GM23338 (cell line): Measurements from ENCODE around the gene SLC51B. TPM values are rescaled to one million over a fixed set of nuclear protein-coding genes. Genes with fewer than 3 reads are reported as not detected.

ENCODE experiments used
- ATAC-seq: fragments of 200-7000 bp; cut with Tn5 transposase; 3 replicates; pipeline ENCODE4 v1.9.1; 2020
- DNase-seq: peaks from one replicate; pipeline ENCODE4 v3.0.0-alpha.2; 2015; ENCODE audit warnings: low spot score
- H2AFZ ChIP-seq: fragments of 200-600 bp; sonication (generic); 2 replicates; pipeline ENCODE4 v1.8.0; 2016; ENCODE audit warnings: antibody characterized with exemption, mild to moderate bottlenecking, moderate library complexity
- H3F3A ChIP-seq: fragments of 200-600 bp; sonication (generic); replicated peaks from 2 replicates; pipeline ENCODE4 v1.8.0; 2017; ENCODE audit warnings: antibody characterized with exemption, mixed run types, low read depth
- H3K27ac ChIP-seq: fragments of 200-600 bp; sonication (generic); 2 replicates; pipeline ENCODE4 v1.6.1; 2016; ENCODE audit warnings: low read depth
- H3K27me3 ChIP-seq: fragments of 200-600 bp; sonication (generic); 2 replicates; pipeline ENCODE4 v1.8.0; 2016; ENCODE audit warnings: mild to moderate bottlenecking, mixed run types, moderate library complexity; ENCODE audit not compliant: insufficient read depth
- H3K36me3 ChIP-seq: fragments of 200-600 bp; sonication (generic); 2 replicates; pipeline ENCODE4 v1.8.0; 2016; ENCODE audit warnings: mild to moderate bottlenecking; ENCODE audit not compliant: insufficient read depth
- H3K4me1 ChIP-seq: fragments of 200-600 bp; sonication (generic); 2 replicates; pipeline ENCODE4 v1.8.0; 2016; ENCODE audit warnings: mild to moderate bottlenecking, moderate library complexity; ENCODE audit not compliant: insufficient read depth
- H3K4me2 ChIP-seq: fragments of 200-600 bp; sonication (generic); 2 replicates; pipeline ENCODE4 v1.7.1; 2017; ENCODE audit warnings: mixed run types
- H3K4me3 ChIP-seq: fragments of 200-600 bp; sonication (generic); 2 replicates; pipeline ENCODE4 v1.6.1; 2016; ENCODE audit warnings: mixed run types
- H3K79me2 ChIP-seq: fragments of 200-600 bp; sonication (generic); replicated peaks from 2 replicates; pipeline ENCODE4 v1.8.0; 2017; ENCODE audit warnings: mild to moderate bottlenecking; ENCODE audit not compliant: insufficient read depth
- H3K9me2 ChIP-seq: fragments of 200-600 bp; sonication (generic); 2 replicates; pipeline ENCODE4 v1.8.0; 2017; ENCODE audit not compliant: insufficient read depth
- H4K20me1 ChIP-seq: fragments of 200-600 bp; sonication (generic); replicated peaks from 2 replicates; pipeline ENCODE4 v1.8.0; 2017; ENCODE audit warnings: mild to moderate bottlenecking; ENCODE audit not compliant: insufficient read depth
- H3K27ac Mint-ChIP-seq: 2 replicates; pipeline ENCODE4 v1.8.0; 2020; ENCODE audit warnings: inconsistent platforms, mild to moderate bottlenecking, moderate library complexity, mixed read lengths
- H3K27me3 Mint-ChIP-seq: 3 replicates; pipeline ENCODE4 v1.8.0; 2022; ENCODE audit warnings: low read depth, mild to moderate bottlenecking, moderate library complexity, mixed read lengths, inconsistent platforms; ENCODE audit not compliant: insufficient read depth, poor library complexity
- H3K36me3 Mint-ChIP-seq: 3 replicates; pipeline ENCODE4 v1.8.0; 2021; ENCODE audit warnings: low read depth, mild to moderate bottlenecking, inconsistent platforms, moderate library complexity, mixed read lengths
- H3K4me1 Mint-ChIP-seq: 3 replicates; pipeline ENCODE4 v1.8.0; 2020; ENCODE audit warnings: mild to moderate bottlenecking, inconsistent platforms, mixed read lengths
- H3K4me3 Mint-ChIP-seq: 3 replicates; pipeline ENCODE4 v1.8.0; 2021; ENCODE audit warnings: moderate library complexity, mild to moderate bottlenecking, inconsistent platforms, mixed read lengths
- H3K9me3 Mint-ChIP-seq: 3 replicates; pipeline ENCODE4 v1.8.0; 2020; ENCODE audit warnings: moderate library complexity, mild to moderate bottlenecking, inconsistent platforms, mixed read lengths
- CREB1 ChIP-seq: fragments of 250-450 bp; sonication (Bioruptor Pico); IDR thresholded peaks from 2 replicates; pipeline ENCODE4 v1.5.0; 2020; ENCODE audit warnings: low read depth, mild to moderate bottlenecking, moderate library complexity
- CTCF ChIP-seq, 2 experiments: fragments of 200-600 bp in 1 of 2; sonication (generic) in 1 of 2; conservative IDR thresholded peaks; 2 replicates each; pipeline versions ENCODE4 v1.5.1 to v1.6.1; 2016 to 2017; ENCODE audit warnings: antibody characterized with exemption in 2 of 2, low read depth in 2 of 2, mild to moderate bottlenecking in 2 of 2, moderate library complexity in 1 of 2
- EZH2 ChIP-seq: fragments of 200-600 bp; sonication (generic); IDR thresholded peaks from one replicate; pipeline ENCODE4 v1.8.0; 2017; ENCODE audit warnings: antibody characterized with exemption, mild to moderate bottlenecking, low read depth; ENCODE audit not compliant: unreplicated experiment
- JUNB ChIP-seq: IDR thresholded peaks from one replicate; pipeline ENCODE4 v1.6.1; 2016; ENCODE audit warnings: antibody characterized with exemption; ENCODE audit not compliant: unreplicated experiment
- NANOG ChIP-seq: IDR thresholded peaks from 2 replicates; pipeline ENCODE4 v1.6.1; 2016; ENCODE audit warnings: antibody characterized with exemption, borderline replicate concordance
- STAT1 ChIP-seq: IDR thresholded peaks from one replicate; pipeline ENCODE4 v1.6.1; 2016; ENCODE audit warnings: antibody characterized with exemption; ENCODE audit not compliant: unreplicated experiment
- ZNF462 ChIP-seq: fragments of 250-450 bp; sonication (Bioruptor Pico); IDR thresholded peaks from 2 replicates; pipeline ENCODE4 v1.5.0; 2020; ENCODE audit warnings: mild to moderate bottlenecking, moderate library complexity
- polyA plus RNA-seq: library from polyadenylated mRNA; unstranded; fragments of >200 nt; fragmentation: Nextera tagmentation; extraction: Ambion mirVana; gene quantifications from 2 replicates; pipeline ENCODE4 v1.2.1, GENCODE V29; 2016
- total RNA-seq: library from RNA; depleted of rRNA; stranded (reverse); fragments of >200 nt; shearing (Covaris generic); gene quantifications from 2 replicates; pipeline ENCODE4 v1.2.3, GENCODE V29; 2014

The SLC51B gene
- total and polyA plus RNA-seq, 2 experiments from 2014 or later, result not detected

DNA sequence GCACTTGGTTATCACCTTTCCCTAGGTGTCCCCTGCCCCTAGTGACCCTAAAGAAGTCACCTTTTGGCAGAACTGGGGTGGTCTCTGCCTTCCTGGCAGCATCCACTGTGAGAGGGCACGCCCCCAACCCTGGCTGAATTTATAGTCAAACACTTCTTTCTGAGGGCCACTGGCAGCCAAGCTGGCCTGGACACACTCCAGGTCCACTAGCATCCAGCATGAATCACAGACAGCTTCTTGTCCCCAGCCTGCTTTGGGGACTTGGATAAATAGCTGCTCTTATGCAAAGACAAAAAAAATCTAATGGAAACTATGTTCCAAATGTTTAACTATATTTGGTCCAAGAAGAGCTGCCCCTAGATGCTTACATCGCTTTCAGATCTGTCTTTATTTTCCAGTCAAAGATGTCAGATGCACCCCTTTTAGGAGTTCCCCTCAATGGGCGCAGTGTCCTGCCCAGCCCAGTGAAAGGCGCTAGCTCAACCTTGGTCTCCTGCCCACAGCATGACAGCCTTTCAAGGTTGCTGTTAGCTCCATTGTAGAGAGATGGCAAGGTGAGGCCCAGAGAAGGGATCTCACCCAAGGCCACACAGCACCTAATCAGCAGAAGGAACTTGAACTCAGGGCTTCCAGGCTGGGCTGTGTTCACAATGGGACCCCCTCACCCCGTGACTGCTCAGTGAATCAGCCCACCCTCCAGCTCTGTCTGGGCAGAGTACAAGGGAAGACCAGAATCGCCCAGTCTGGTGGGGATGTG, 15.6 kb downstream of the SLC51B start:
- H3K4me3 Mint-ChIP-seq, result no peak overlapping the region
- no peaks in the 10 kb centered on the region for H3K9me3 Mint-ChIP-seq
- 0 out of 2 replicates have a peak, but pooled peaks cover 2% of the 10 kb centered on the region for H4K20me1 ChIP-seq
- H3K27ac Mint-ChIP-seq, result no peak overlapping the region
- H3K4me1 Mint-ChIP-seq, result peaks cover 6% of the 10 kb centered on the region; the same call in 2 of the 3 replicates
- no peak overlapping the region for H2AFZ ChIP-seq
- no peaks in the 10 kb centered on the region for H3K79me2 ChIP-seq
- H3K4me1 ChIP-seq, result peaks cover 5% of the 10 kb centered on the region
- no peak overlapping the region for H3K4me3 ChIP-seq
- TF ChIP-seq CTCF (conservative IDR thresholded peaks at IDR 0.05; ENCODE audit: low read depth in 2 of 2) (peak; percentile 15 to 41; a peak in 3 of 4 replicates), EZH2 (no peak), NANOG (no peak), JUNB (no peak), CREB1 (no peak)
- peaks cover 7% of the 10 kb centered on the region for H3K27me3 Mint-ChIP-seq
- no peaks in the 10 kb centered on the region for H3F3A ChIP-seq
- H3K27me3 ChIP-seq, result no peaks in the 10 kb centered on the region
- H3K4me2 ChIP-seq, result no peak overlapping the region
- ATAC-seq, result peak; percentile 37; the same call in 2 of the 3 replicates
- DNase-seq, result no peak
- H3K36me3 ChIP-seq, result no peaks in the 10 kb centered on the region
- no peaks in the 10 kb centered on the region for H3K9me2 ChIP-seq
- peaks cover 2% of the 10 kb centered on the region; the same call in 1 of the 3 replicates for H3K36me3 Mint-ChIP-seq
- no peak overlapping the region for H3K27ac ChIP-seq

DNA sequence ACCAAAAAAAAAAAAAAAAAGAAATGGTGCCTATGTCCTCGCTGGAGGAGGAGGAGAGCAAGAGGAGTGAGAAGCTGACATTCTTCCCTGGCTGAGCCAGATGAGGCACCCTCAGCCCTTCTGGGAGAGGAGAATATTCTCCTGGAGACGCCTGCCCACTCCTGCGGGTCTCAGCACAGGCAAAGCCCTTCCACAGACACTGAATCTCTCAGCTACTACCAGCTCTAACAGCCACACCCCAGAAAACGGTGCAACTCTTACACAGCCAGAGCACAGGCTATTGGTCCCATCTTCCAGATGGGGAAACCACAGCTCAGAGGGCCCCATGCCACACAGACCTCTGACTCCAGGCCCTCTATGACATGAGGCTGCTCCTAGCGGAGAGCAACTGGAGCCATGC, 16.9 kb downstream of the SLC51B start:
- ATAC-seq (no peak), DNase-seq (no peak)
- Histone ChIP-seq H3K4me3 (no peak overlapping the region), H3K27me3 (peaks cover 6% of the 10 kb centered on the region), H2AFZ (no peak overlapping the region), H3K36me3 (no peaks in the 10 kb centered on the region), H3F3A (no peaks in the 10 kb centered on the region), H3K27ac (no peak overlapping the region), H3K79me2 (no peaks in the 10 kb centered on the region), H3K4me2 (no peak overlapping the region), H3K4me1 (peaks cover 17% of the 10 kb centered on the region), H4K20me1 (0 out of 2 replicates have a peak, but pooled peaks cover 3% of the 10 kb centered on the region), H3K9me2 (no peaks in the 10 kb centered on the region)
- peaks cover 7% of the 10 kb centered on the region for H3K27me3 Mint-ChIP-seq
- no peaks in the 10 kb centered on the region for H3K9me3 Mint-ChIP-seq
- H3K27ac Mint-ChIP-seq, result no peak overlapping the region
- H3K36me3 Mint-ChIP-seq, result no peaks in the 10 kb centered on the region; the same call in 2 of the 3 replicates
- H3K4me3 Mint-ChIP-seq, result no peak overlapping the region
- H3K4me1 Mint-ChIP-seq, result peaks cover 12% of the 10 kb centered on the region
- TF ChIP-seq CREB1, result no peak
- TF ChIP-seq ZNF462 (CRISPR knock-in tag), result no peak
- TF ChIP-seq STAT1, result no peak
- no peak for TF ChIP-seq CTCF (conservative IDR thresholded peaks at IDR 0.05; ENCODE audit: low read depth in 2 of 2)
- TF ChIP-seq EZH2, result no peak
